Left renal pelvis (tissue), 4 donors: Measurements from ENCODE around the gene ATN1. TPM values are rescaled to one million over a fixed set of nuclear protein-coding genes. Genes with fewer than 3 reads are reported as not detected.

ENCODE experiments used
- DNase-seq, 4 donors: peaks; one replicate each; pipeline ENCODE4 v3.0.0-alpha.2; 2013; ENCODE audit warnings: low read depth in 4 of 4, low spot score in 3 of 4
- polyA plus RNA-seq, 4 donors: library from polyadenylated mRNA; unstranded; fragments of 120-200 nt; gene quantifications; one replicate each; pipeline ENCODE4 v1.2.1, GENCODE V29; 2013; ENCODE audit not compliant: insufficient read length in 4 of 4

ATN1 gene
- polyA plus RNA-seq, 4 donors, result 97.0 to 158 (median 125) TPM

DNA sequence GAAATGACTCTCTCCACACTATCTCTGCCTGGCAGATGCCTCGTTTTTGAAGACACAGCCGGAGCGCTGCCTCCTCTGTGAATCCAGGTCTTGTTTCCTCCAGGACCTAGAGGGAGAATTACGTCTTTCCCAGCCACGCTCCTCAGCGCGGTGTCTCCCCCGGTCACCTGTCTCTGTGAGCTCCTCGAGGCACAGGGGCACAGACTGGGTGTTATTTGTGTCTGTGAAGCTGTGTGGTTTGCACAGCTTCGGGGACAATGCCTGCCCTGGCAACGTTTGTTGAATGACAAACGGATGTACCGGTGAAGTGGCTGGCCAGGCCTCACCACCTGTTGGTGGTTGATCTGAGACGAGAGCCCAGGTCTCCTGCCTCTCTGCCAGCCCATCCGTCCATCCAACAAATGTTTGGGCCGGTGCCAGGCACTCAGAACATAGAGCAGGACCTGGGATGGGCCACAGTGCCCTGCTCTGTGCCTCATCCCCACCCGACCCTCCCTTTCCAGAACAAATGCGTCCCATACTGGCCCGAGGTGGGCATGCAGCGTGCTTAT lies 29.5 kb downstream of the ATN1 start:
- no peak for DNase-seq

DNA sequence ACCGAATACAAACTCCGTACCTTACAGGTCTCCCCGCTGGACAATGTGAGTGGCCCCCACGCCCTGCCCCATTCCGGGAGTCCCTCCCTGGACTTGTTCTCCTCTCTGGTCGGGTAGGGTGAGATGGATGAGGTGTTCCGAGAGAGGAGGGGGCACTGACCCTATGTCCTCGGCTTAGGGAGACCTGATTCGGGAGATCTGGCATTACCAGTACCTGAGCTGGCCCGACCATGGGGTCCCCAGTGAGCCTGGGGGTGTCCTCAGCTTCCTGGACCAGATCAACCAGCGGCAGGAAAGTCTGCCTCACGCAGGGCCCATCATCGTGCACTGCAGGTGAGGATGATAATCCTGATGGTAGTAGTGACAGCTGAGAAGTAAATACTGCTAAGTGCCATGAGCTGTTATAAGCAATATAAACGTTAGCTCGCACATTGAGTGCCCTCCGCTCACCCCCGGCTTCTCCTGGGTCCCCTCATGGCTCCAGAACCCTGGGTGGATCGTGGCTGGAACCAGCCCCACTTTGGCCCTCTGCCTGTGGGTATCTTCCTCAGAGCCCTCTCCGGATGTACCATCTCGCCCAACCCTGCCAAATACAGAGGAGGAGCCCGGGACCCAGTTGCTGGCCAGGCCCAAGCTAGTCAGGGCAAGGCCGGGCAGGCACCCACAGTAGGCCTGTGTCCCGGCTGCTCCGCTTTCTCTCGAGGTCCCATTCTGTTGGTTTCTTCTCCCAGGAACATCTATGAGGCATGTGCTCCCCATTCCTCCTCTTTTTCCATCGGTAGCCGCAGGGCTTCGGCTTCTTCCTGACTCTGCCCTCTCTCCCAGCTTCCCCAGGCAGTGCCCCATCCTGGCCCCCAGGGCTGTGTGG lies 30.2 kb downstream of the ATN1 start:
- DNase-seq, result no peak

DNA sequence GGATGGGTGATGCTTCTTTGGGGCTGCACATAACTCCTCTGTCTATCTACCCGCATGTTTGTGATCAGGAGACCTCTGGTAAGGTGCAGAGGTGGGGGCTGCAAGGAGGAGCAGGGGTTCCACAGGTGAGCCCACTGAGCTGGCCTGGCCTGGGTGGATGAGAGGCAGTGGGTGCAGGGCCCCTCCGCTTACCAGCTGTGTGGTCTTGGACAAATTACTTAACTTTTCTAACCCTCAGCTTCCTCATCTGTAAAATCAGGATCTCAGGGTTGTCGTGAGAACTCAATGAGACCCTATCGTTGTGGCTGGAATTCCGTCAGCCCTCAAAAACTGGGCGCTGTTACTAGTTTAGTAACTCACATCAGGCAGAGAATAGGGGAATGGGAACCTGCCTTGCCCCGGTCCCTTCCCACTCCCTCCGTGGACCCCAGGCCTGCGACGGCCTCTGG lies 30.9 kb downstream of the ATN1 start:
- no peak for DNase-seq

DNA sequence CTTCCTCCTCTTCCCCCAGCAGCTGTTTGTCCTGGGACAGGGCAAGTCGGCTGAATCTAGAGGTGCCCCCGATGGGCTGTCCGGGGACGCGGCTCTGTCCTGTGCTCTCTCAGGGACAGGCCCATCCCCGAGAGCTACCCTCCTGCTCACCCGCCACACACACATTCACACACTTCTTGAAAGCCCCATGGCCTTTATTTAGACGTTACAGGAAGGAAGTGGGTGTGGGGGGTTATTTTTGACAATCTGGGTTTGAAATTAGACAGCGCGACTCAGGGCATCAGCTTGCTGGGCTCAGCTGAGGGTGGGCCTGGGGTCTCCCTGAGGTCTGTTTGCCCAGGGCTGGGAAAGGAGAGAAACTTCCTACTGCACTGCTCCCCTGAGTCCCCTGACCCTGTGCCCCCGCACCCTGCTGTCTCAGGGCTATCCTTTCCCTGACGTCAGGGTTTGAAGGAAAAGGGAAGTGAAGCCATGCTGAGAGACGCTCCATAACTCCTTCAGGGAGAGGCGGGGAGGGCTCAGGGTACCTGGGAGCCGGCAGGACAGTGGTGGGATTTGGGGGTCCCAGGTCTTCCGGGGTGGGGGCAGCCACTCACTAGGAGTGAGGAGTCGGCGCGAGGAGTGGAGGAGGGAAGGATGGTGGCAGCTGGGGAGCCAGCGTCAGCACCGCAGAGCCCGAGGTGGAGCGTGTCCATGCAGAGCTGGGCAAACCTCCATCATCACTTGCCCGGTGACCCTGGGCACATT lies 31.5 kb downstream of the ATN1 start:
- no peak for DNase-seq

DNA sequence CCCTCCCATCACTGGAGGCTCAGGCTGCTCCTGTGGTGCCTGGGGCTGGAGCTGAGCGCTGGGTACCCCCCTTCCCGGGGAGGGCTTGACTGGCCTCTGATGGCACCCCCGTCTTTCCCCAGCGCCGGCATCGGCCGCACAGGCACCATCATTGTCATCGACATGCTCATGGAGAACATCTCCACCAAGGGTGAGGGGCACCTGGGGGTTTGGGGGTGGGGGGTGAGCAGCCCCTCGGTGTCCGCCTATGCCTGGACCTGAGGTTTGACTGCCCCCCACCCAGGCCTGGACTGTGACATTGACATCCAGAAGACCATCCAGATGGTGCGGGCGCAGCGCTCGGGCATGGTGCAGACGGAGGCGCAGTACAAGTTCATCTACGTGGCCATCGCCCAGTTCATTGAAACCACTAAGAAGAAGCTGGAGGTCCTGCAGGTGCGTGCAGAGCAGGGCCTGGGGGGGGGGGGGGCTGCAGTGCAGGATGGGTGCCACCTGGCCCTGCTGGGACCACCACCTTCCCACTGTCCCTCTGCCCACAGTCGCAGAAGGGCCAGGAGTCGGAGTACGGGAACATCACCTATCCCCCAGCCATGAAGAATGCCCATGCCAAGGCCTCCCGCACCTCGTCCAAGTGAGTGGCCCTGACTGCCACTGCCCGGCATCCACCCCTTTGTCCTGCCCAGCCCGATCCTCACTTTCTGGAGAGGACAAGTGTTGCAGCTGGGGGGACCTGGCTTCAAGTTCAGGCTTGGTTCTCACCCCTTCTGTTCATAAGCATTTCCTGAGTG lies 32.2 kb downstream of the ATN1 start:
- DNase-seq, result no peak

DNA sequence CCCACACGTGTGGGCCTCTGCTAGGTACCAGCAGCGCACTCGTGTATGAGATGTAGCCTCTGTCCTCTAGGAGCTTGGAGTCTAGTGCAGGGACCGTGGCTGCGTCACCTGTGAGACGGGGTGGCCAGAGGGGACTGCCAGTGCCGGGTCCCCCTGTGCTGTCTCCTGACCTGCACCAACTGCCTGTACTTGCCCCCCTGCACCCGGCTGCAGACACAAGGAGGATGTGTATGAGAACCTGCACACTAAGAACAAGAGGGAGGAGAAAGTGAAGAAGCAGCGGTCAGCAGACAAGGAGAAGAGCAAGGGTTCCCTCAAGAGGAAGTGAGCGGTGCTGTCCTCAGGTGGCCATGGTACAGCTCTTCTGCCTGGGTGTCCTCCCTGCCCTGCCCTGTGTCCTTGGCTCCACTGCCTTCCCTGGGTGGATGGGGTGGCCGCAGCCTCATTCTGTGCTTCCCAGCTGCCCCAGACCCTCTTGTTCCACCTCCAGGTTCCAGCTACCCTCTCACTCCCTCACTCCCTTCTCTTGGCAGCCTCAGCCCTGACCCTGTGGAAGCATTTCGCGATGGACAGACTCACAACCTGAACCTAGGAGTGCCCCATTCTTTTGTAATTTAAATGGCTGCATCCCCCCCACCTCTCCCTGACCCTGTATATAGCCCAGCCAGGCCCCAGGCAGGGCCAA lies 33.0 kb downstream of the ATN1 start:
- DNase-seq, result no peak

DNA sequence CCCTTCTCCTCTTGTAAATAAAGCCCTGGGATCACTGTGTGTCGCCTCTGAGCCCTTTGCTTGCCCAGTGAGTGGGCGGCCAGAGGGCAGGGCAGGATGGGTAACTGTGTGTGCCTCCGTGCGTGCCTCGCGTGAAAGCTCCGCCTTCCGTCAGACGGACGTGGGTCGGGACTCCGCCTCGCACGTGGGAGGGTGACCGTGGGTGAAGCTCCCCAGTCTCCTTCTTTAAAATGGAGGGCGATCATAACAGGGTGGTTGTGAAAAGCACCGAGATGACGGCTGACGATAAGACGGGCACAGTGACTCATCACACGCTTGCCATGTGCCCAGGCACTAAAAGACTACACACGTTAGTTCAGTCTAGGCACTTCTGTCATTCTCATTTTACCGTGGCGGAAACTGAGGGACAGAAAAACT lies 33.5 kb downstream of the ATN1 start:
- DNase-seq, result no peak

DNA sequence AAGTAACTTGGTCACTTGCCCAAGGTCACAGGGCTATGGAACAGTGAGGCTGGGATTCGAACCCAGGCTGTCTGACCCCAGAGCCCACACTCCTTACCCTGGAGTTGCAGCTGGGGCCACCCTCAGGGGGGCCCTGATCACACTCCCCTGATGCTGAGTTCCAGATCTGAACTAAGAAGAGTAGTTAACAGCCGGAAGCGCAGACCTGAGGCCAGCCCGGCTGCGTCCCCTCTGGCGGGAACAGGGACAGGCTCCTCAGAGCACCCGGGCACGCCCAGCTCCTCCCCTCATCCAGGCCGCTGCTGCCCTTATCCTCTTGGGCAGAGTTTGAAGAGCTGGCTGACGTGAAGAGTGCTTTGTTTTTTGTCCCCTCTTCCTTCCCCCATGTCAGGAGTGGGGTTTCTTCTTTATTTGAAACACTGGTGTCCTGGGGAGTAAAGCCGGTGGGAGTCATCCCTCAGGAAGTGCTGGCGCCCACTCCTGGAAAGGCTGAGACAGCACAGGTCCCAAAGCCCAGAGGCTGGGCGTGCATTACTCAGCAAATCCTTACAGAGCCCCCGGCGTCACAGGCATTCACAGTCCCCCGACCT lies 34.0 kb downstream of the ATN1 start:
- no peak for DNase-seq

DNA sequence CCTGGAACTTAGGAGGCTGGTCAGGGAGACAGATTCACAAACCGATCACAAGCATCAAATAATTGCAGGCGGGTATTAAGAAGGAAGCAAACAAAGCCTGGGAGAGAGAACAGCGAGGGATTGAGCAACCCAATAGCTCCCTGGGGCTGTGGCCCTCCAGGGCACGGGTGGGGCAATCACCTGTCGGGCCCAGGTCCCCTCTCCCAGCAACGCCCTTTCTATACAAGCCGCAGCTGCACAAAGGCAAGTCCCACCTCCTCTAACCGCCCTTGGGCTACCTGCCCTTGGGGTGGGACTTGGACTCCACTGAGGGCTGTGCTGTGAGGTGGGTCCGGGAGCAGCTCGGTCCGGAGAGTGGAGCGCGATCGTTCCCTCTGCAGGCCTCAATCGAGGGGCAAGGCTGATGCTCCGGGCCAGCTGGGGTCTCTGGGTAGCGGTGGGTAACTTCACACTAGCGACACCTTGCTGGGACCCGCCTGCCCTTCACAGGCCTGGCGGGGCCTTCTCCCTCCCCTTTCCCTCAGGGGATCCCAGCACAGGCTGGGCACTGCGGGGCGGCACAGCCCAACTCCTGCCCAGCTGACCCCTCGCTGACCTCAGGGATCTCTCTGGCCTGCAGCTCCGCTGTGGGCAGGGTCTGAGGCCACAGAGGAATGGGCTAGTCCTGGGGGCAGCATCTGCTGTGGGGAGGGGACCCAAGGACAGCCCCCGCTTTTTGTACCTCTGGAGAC lies 34.7 kb downstream of the ATN1 start:
- no peak for DNase-seq

DNA sequence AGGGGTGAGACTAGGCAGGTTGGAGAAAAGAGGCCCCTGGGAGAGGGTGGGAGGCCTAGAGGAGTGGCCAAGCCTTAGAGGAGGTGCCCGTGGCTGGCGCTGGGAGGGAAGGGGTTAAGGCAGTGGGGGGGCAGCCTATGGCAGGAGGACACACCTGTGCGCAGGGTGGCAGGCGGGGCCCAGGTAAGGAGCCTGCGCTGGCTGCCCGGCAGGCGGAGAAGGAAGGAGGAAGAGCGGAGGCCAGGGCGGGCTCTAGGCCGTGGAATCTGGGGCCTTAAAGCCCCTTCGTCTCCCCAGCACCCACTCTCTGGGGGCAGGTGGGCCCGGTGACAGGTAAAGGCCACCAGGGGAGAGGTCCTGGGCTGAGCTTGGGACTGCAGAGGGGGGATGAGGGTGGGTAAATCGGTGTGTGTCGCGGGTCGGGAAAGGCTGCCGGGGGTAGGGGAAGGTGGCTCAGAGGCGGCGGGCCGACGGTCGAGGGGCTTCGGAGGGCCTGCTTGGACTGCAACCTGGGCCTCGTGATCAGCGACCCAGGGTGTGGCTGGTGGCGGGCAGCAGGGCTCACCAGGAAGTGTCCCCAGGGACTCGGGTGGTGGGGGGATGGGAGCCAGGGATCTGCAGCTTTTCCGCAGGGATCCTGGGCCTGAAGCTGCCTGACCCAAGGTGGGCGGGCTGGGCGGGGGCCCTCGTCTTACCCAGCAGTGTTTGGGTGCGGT lies 35.4 kb downstream of the ATN1 start:
- DNase-seq, result no peak

DNA sequence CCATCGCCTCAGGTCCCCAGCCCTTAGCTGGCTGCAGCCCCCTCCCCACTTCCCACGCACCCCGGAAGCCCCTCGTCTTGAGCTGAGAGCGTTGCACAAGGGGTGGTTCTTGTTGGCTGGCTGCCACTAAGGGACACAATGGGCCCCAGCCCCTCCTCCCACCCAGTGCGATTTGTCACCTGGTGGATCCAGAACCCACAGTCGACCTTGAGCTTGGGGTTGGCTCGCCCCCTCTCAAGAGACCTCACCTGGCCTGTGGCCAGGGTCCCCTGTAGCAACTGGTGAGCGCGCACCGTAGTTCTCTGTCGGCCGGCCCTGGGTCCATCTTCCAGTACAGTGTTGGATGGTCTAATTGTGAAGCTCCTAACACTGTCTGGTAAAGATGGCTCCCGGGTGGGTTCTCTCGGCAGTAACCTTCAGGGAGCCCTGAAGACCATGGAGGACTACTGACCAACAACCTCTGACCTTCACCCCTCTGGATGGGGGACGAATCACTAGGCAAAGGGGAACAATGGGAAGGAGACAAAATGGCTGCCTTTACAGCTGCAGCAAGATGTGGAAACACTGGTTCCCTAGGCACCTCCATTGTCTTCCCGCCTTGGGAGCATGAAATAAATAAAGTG lies 36.1 kb downstream of the ATN1 start:
- no peak for DNase-seq

DNA sequence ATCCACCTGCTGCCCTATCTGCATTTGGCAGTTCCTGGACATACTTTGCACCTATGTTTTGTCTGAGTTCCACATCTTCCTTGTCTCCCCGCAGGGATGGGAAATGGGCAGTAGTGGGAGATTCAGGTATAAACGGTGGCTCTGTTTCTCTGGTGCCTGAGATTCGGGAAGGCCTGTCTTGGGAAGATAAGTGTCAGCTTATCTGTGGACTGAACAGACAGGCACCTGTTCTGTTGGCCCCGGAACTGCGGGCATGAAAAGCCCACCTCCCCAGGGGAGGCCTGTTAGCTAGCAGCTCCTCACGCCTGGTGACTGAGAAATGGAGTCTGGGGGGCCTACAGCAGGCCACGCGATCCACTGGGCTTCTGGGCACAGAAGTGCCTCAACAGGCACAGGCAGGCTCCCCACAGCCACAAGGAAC lies 36.9 kb downstream of the ATN1 start:
- DNase-seq, result no peak

DNA sequence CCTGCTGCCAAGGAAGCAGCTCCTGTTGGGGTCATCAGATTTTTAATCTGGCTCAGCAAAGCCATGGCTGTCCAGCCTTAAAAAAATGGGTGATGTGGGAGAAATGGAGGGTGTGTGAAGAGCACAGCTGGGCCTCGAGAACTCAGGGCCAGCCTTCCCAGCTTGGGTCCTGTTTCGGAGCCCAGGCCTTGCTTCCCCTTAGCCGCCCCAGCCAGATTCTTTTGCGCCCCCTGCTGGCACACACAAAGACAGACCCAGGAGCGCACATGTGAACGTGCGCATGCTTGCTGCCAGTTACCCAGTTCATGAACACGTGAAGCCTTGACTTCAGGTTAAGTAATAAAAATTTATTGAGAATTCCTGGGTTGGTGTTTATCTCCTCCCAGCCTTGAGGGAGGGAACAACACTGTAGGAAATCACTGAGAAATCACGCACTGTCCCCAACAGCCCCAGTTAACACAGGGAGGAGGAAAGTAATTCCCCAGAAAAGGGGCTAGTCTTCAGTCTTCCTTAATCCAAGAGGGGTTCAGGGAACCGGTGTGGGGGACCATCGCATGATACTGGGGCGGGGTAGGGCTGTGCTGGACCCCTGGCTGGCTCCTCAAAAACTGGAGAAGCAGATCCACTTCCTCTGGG lies 37.4 kb downstream of the ATN1 start:
- peak in 2 of 4 donors; percentile 64 to 79 for DNase-seq

DNA sequence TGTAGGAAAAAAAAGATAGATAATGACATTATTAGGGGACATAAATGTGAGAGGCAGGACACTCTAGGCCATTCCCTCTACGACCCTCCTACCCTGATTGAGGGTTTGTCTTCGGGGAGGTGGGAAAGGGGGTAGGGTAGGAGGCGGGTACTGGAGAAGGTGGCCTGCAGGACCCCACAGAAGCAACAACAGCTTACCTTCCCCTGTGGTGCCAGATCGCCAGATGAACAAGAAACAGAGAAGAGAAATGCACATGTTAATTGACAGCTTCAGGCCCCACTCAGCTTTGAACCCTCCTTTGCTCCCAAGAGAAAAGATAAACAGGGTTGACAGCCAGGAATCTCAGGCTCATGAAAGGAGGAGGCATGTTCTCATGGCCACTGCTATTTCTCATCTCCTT lies 38.0 kb downstream of the ATN1 start:
- no peak for DNase-seq

DNA sequence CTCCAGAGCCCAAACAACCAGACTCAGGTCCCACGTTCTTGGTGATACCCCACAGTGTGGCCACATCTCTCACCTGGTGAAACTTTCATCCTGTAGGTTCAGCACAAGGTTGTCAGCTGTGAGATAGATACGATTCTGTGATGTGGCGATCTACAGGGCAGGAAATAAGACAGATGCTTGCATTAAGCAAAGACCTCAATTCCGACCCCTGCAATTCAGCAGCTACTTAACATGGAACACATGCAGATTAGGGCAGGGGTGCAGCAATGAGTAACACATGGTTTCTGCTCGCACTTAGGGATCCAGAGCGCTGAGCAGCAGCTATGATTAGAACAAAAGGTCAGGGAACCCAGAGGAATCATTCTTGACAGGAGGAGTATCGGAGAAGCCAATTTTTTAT lies 38.6 kb downstream of the ATN1 start:
- no peak for DNase-seq

DNA sequence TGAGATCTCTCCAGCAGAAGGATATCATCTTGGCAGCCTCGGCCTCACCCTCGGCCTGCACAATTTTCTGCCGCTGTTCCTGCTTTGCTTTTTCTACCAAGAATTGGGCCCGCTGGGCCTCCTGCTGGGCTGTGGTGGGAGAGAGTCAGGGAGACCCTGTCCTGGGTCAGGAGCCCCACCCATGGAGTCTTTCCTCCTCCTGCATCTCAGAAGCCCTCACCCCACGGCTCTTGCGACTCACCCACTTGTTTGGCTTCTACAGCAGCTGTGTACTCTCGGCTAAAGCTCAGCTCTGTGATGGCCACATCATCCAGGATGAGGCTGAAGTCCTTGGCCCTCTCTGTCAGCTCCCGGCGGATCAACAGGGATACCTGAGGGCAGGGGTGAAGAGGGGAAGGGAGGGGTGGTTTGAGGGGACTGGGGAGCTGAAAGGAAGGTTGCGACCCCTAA lies 39.9 kb downstream of the ATN1 start:
- no peak for DNase-seq

DNA sequence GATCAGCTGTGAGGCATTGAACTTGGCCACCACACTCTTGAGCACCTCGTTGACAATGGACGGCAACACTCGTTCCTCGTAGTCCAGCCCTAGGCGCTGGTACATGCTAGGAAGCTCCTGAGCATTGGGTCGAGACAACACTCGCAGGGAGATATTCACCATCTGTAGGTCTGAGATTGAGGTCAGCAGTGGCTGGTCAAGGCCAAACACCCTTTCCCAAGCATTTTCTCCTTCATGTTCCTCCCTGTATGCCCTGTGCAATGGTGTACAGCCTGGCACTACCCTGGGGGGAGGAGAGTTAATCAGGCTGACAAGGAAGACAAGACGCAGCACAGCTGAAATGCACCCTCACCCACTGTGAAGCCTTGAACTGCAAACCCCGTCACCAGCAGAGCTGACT lies 40.7 kb downstream of the ATN1 start:
- DNase-seq, result no peak
